HepG2 (cell line): Measurements from ENCODE around the gene HK2. TPM values are rescaled to one million over a fixed set of nuclear protein-coding genes. Genes with fewer than 3 reads are reported as not detected.

ENCODE experiments used
- CC2D1A ChIP-seq: sonication (generic); formaldehyde crosslinking; IDR thresholded peaks from 2 replicates; pipeline ENCODE4 v1.8.1; 2023; ENCODE audit warnings: mild to moderate bottlenecking, missing genetic modification reagents
- ETV6 ChIP-seq: sonication (generic); formaldehyde crosslinking; conservative IDR thresholded peaks from 2 replicates; pipeline ENCODE4 v1.4.0; 2020; ENCODE audit warnings: missing genetic modification reagents
- FOSL2 ChIP-seq: sonication (generic); formaldehyde crosslinking; IDR thresholded peaks from 2 replicates; pipeline ENCODE4 v1.4.0; 2020; ENCODE audit warnings: missing genetic modification reagents
- HMG20A ChIP-seq: IDR thresholded peaks from 2 replicates; pipeline ENCODE4 v1.6.1; 2016; ENCODE audit warnings: borderline replicate concordance
- KLF11 ChIP-seq: IDR thresholded peaks from 2 replicates; pipeline ENCODE4 v1.6.1; 2016; ENCODE audit warnings: missing compliant biosample characterization
- KLF16 ChIP-seq, 2 experiments: sonication (generic) in 1 of 2; formaldehyde crosslinking in 1 of 2; IDR thresholded peaks; 2 replicates each; pipeline versions ENCODE4 v1.6.1 to v1.8.0; 2016 to 2023; ENCODE audit warnings: missing genetic modification reagents in 2 of 2, missing compliant biosample characterization in 1 of 2
- KMT2A ChIP-seq: sonication (generic); formaldehyde crosslinking; IDR thresholded peaks from 2 replicates; pipeline ENCODE4 v1.4.0; 2020; ENCODE audit warnings: missing genetic modification reagents
- MTA1 ChIP-seq: sonication (generic); formaldehyde crosslinking; IDR thresholded peaks from 2 replicates; pipeline ENCODE4 v1.4.0; 2020; ENCODE audit warnings: missing genetic modification reagents, mild to moderate bottlenecking, borderline replicate concordance
- PITX1 ChIP-seq: sonication (generic); formaldehyde crosslinking; IDR thresholded peaks from 2 replicates; pipeline ENCODE4 v1.5.1; 2020; ENCODE audit warnings: mild to moderate bottlenecking, missing genetic modification reagents
- TRIM22 ChIP-seq: fragments of 450-650 bp; IDR thresholded peaks from 2 replicates; pipeline ENCODE4 v1.6.1; 2017
- ZBTB37 ChIP-seq: sonication (generic); formaldehyde crosslinking; IDR thresholded peaks from 2 replicates; pipeline ENCODE4 v1.4.0; 2020; ENCODE audit warnings: mild to moderate bottlenecking, missing genetic modification reagents
- ZBTB38 ChIP-seq: sonication (generic); formaldehyde crosslinking; IDR thresholded peaks from 2 replicates; pipeline ENCODE4 v1.5.1; 2020; ENCODE audit warnings: mild to moderate bottlenecking, missing genetic modification reagents
- ZBTB7B ChIP-seq: sonication (generic); formaldehyde crosslinking; IDR thresholded peaks from 2 replicates; pipeline ENCODE4 v1.4.0; 2020; ENCODE audit warnings: missing genetic modification reagents
- ZC3H13 ChIP-seq: sonication (generic); formaldehyde crosslinking; IDR thresholded peaks from 2 replicates; pipeline ENCODE4 v1.8.1; 2023; ENCODE audit warnings: mild to moderate bottlenecking, missing genetic modification reagents, moderate library complexity
- ZC3H4 ChIP-seq: sonication (generic); formaldehyde crosslinking; IDR thresholded peaks from 2 replicates; pipeline ENCODE4 v1.4.0; 2020; ENCODE audit warnings: missing genetic modification reagents, borderline replicate concordance
- ZNF224 ChIP-seq: sonication (generic); formaldehyde crosslinking; IDR thresholded peaks from 2 replicates; pipeline ENCODE4 v1.5.0; 2020; ENCODE audit warnings: mild to moderate bottlenecking, missing genetic modification reagents
- ZNF251 ChIP-seq: sonication (generic); formaldehyde crosslinking; IDR thresholded peaks from 2 replicates; pipeline ENCODE4 v1.9.0; 2021; ENCODE audit warnings: mild to moderate bottlenecking, missing genetic modification reagents
- ZNF30 ChIP-seq: sonication (generic); formaldehyde crosslinking; IDR thresholded peaks from 2 replicates; pipeline ENCODE4 v1.5.0; 2020; ENCODE audit warnings: mild to moderate bottlenecking, missing genetic modification reagents
- ZNF569 ChIP-seq: sonication (generic); formaldehyde crosslinking; IDR thresholded peaks from 2 replicates; pipeline ENCODE4 v1.5.0; 2020; ENCODE audit warnings: mild to moderate bottlenecking, missing genetic modification reagents, moderate library complexity, borderline replicate concordance
- ZNF639 ChIP-seq: conservative IDR thresholded peaks from 2 replicates; pipeline ENCODE4 v1.6.1; 2018; ENCODE audit warnings: missing genetic modification reagents
- ZNF776 ChIP-seq: sonication (generic); formaldehyde crosslinking; IDR thresholded peaks from 2 replicates; pipeline ENCODE4 v1.4.0; 2020; ENCODE audit warnings: mild to moderate bottlenecking, missing genetic modification reagents
- polyA plus RNA-seq, 8 experiments: library from polyadenylated mRNA; depleted of rRNA in 3 of 8; stranded (reverse) in 7 of 8; unstranded in 1 of 8; fragments of >200 nt; fragmentation: Illumina TruSeq in 4 of 8; extraction: Trizol in 4 of 8; gene quantifications; 2 replicates each; pipeline versions ENCODE4 v1.2.1 to v1.2.3, GENCODE V29; 2011 to 2016; ENCODE audit warnings: low read depth in 4 of 8, missing spikeins in 1 of 8, mixed read lengths in 1 of 8; ENCODE audit not compliant: insufficient read depth in 1 of 8
- total RNA-seq, 5 experiments: library from RNA; depleted of rRNA; stranded (reverse); fragments of >200 nt; fragmentation: Illumina TruSeq; extraction: Trizol; gene quantifications; 2 replicates each; pipeline ENCODE4 v1.2.3, GENCODE V29; 2016; ENCODE audit warnings: low read depth in 1 of 5
- TF ChIP-seq, protein P1 (sequence below): sonication (generic); formaldehyde crosslinking; IDR thresholded peaks from 2 replicates; pipeline ENCODE4 v1.4.0; 2020; ENCODE audit warnings: mild to moderate bottlenecking, missing genetic modification reagents
- TF ChIP-seq, protein P2 (sequence below): sonication (generic); formaldehyde crosslinking; IDR thresholded peaks from 2 replicates; pipeline ENCODE4 v1.4.0; 2020; ENCODE audit warnings: mild to moderate bottlenecking, missing genetic modification reagents

The HK2 gene
- total and polyA plus RNA-seq, 2 of the 13 experiments (the other 11 are each of a cell fraction or from before 2014, with no cell fraction given) = 13.2 to 101 TPM

DNA sequence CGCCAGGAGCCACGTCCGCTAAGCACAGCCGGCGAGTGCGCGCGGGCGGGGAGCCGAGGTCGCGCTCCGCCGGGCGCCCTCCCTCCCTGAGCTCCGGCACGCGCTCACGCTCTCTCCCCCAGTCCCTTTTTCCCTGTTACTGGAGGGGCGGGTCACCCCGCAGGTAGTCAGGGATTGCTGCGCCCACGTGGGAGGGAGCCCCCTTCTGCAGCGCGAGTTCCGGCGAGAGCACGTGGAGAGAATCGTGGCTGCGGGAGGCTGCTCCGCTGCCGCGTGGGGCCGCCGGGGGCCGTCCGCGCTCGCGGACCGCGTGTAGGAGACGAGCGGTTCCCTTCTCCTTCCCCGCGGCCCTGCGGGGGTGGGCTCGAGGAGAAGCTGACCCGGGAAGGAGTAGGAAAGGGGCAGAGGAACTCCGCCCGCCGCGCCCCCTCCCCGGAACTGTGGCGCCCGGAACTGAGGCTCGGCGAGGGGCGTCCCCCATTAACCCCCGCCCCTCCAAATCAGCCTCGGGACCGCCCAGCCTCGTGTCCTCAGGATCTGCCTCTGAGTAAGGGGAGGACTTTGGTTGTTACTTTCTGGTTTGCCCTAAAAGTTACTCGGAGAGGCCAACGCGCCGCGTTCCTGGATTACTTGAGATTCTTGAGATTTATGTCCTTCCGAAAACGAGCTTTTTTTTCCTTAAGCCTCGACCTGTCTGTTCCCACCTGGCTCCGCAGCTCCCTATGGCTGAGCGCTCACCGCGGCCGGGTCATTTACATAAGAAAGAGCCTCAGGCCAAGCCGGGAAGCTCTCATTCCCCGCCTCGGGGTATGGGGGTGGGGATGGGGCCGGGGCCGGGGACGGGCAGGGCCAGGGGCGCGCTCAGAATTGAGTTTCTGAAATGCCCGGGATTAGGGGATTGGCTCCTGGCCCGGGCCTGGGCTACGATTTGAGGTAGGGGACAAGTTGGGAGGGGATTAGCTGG lies 1.1 kb downstream of the HK2 start (continued):
- TF ChIP-seq ZNF639 (CRISPR knock-in tag) (no peak), ZC3H13 (CRISPR knock-in tag) (peak; percentile 97), ETV6 (peak; percentile 86), ZNF30 (CRISPR knock-in tag) (no peak), ZNF251 (CRISPR knock-in tag) (no peak), HMG20A (no peak), CC2D1A (CRISPR knock-in tag) (no peak), ZBTB7B (CRISPR knock-in tag) (peak; percentile 79), TRIM22 (no peak), KMT2A (CRISPR knock-in tag) (peak; percentile 81), ZC3H4 (CRISPR knock-in tag) (no peak; the same call in 1 of the 2 replicates), MTA1 (peak; percentile 86; the same call in 1 of the 2 replicates), ZNF776 (peak; percentile 89; the same call in 1 of the 2 replicates), ZNF569 (CRISPR knock-in tag) (no peak), PITX1 (CRISPR knock-in tag) (peak; percentile 18; the same call in 1 of the 2 replicates), FOSL2 (CRISPR knock-in tag) (no peak), ZBTB38 (CRISPR knock-in tag) (no peak; the same call in 1 of the 2 replicates), KLF11 (CRISPR knock-in tag) (no peak), ZBTB37 (CRISPR knock-in tag) (no peak; the same call in 1 of the 2 replicates), ZNF224 (no peak), KLF16 (CRISPR knock-in tag; IDR thresholded peaks at IDR 0.05) (peak in 1 of 2 experiments; percentile 72; a peak in 1 of 4 replicates)
- TF ChIP-seq, protein P1, sequence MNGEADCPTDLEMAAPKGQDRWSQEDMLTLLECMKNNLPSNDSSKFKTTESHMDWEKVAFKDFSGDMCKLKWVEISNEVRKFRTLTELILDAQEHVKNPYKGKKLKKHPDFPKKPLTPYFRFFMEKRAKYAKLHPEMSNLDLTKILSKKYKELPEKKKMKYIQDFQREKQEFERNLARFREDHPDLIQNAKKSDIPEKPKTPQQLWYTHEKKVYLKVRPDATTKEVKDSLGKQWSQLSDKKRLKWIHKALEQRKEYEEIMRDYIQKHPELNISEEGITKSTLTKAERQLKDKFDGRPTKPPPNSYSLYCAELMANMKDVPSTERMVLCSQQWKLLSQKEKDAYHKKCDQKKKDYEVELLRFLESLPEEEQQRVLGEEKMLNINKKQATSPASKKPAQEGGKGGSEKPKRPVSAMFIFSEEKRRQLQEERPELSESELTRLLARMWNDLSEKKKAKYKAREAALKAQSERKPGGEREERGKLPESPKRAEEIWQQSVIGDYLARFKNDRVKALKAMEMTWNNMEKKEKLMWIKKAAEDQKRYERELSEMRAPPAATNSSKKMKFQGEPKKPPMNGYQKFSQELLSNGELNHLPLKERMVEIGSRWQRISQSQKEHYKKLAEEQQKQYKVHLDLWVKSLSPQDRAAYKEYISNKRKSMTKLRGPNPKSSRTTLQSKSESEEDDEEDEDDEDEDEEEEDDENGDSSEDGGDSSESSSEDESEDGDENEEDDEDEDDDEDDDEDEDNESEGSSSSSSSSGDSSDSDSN (CRISPR knock-in tag) = peak; percentile 70; the same call in 1 of the 2 replicates
- TF ChIP-seq, protein P2, sequence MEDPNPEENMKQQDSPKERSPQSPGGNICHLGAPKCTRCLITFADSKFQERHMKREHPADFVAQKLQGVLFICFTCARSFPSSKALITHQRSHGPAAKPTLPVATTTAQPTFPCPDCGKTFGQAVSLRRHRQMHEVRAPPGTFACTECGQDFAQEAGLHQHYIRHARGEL (CRISPR knock-in tag) = 0 out of 2 replicates have a peak, but pooled peaks have one; percentile 14
